SIG-M5 treated with dmso at 0.1 percent for 504 hours (cell line): ENCODE data around the gene TTC33.

Experiments used
- DNase-seq: peaks from one replicate; lab custom pipeline; 2025; ENCODE audit not compliant: unreplicated experiment; lab: John Stamatoyannopoulos, UW

The TTC33 gene

DNA sequence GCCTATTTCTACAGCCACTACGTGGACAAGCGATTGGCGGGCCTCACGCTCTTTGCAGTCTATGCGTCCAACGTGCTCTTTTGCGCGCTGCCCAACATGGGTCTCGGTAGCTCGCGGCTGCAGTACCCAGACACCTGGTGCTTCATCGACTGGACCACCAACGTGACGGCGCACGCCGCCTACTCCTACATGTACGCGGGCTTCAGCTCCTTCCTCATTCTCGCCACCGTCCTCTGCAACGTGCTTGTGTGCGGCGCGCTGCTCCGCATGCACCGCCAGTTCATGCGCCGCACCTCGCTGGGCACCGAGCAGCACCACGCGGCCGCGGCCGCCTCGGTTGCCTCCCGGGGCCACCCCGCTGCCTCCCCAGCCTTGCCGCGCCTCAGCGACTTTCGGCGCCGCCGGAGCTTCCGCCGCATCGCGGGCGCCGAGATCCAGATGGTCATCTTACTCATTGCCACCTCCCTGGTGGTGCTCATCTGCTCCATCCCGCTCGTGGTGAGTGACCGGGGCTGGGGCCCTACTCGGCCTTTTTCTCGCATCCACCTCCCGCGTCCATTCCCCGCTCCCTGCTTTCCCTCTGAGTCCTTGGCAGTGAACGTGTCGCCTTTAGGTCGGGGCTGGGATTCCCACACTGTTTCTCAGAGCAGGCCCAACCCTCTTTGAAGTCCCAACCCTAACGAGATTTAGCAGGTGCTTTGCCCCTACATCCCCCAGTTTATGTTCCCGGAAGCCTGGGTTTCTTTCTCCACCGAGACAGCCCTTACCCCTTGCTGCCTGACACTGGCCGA lies 74.2 kb downstream of the TTC33 start:
- peak; percentile 80 for DNase-seq

- peak; percentile 37 for DNase-seq
These were observed 74.9 kb downstream of the TTC33 start for GRCh38 chr5:40680741-40681362.

GRCh38 chr5:40679913-40680681 lies 75.7 kb downstream of the TTC33 start, which contains the start of gene PTGER4:
PTGER4 (plus strand) TSS chr5:40679915; CDS start chr5:40680994, 1,079 bp downstream.
- peak; percentile 37 for DNase-seq

GRCh38 chr5:40679148-40679912 lies 76.4 kb downstream of the TTC33 start:
- DNase-seq: peak; percentile 89

- no peak for DNase-seq
These were observed 77.2 kb downstream of the TTC33 start for GRCh38 chr5:40678460-40679147.

DNA sequence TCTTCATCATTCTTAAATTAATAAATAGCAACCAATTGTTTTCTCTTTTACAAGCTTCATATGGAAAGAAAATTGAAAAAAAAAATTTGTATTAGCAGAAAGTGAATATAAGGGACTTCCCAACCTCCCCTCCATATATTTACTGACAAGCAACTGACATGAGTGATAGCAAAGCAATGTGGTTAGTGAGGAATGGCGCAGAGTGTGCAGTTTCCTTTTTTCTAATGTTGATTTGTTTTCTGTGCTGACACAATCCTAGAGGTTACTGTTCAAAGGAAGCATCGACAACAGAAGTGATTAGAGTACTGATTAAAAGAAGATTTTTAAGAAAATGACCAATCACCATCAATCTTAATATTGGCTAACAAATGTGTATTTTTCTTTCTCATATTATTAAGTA lies 77.7 kb downstream of the TTC33 start:
- DNase-seq: peak; percentile 40

DNA sequence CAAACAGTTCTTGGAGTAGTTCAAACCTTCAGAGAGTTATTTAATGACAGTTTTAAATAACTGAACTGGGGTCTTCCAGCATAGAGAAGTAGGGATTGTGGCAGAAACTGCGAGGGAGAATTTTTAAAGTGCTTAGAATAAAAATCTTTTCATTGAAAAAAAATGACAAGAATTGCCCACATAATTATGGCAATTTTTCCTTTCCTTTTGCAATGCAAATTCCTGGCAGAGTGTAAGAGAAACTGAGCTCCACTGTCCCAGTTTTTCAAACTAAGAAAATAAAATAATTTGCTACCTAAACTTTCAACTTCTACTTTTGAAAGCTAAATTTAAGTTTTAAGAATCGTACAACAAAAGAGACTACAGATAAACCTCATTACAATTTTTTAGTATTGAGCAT lies 78.3 kb downstream of the TTC33 start:
- no peak for DNase-seq

DNA sequence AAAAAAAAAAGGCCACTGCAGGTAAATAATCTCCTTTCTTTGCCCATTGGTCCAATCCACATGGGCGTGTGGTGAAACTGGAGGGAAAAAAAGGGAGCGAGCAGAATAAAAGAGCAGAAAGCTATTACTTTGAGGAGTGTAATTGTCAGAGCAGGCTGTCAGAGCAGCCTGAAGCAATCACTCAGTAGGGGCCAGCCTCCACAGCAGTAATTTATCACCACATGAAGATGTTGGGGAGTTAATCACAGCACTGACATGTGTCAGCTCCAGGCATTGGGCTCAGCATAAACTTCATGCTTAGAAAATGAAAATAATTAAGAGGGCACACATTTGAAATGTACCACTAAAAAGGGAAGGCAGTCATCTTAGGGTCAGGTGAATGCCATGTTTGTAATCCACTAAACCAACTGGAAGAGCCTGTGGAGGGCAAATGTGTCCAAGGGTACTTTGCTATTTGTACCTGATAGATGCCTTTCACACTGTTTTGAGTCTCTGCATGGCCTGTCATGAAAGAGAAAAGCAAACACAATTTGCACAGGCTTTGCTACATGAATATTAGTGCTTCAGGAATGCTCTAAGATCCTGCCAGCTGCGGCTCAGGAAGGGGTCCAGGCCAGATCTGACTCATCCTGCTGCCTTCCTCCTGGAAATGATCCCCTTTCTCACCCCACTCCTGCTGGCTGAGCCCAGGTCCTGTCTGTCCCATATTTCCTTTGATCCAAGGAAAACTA lies 79.0 kb downstream of the TTC33 start:
- DNase-seq: no peak

GRCh38 chr5:40675396-40676133 lies 80.2 kb downstream of the TTC33 start:
- no peak for DNase-seq

DNA sequence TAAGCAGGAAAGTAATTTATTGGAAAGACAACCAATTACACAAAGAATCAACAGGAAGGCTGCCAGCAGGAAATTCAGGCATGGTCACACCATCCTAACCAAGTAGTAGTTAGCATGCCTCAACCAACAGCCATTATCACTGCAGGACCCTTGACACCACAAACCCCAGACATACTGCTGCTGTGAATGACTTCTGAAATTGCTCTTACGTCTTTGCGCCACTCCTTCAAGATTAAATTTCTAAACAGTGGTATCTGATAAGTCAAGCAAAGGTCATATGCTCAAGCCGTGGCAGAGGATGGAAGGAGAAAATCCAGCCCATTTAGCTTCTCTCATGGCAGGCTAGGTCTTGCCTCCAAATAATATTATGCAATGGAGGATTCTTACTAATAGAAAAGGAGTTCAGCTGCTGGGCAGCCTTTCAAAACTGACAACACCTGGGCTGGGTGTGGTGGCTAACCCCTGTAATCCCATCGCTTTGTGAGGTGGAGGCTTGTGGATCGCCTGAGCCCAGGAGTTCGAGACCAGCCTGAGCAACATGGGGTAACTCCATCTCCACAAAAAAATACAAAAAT lies 81.0 kb downstream of the TTC33 start:
- DNase-seq: no peak

DNA sequence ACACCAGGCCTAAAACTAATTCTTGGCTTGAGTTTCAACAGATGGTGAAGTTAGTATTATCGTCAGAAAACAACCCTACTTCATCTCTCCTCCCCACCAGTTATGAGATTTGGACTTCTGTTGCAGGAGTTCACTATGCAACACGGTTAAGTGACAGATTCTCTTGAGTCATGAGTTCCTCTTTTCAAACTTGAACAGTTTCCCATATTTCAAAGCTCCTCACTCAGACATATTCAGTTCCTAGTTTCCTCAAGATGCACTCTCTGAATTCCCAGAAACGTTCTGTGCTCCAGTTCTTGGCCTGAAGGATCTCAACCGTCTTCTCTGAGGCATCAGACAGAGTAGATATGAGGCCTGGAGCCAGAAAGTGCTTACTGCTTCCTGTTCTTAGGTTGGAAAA lies 83.3 kb downstream of the TTC33 start:
- DNase-seq: peak; percentile 89

- DNase-seq: peak; percentile 79
These were observed 86.0 kb downstream of the TTC33 start for GRCh38 chr5:40669606-40670390.

DNA sequence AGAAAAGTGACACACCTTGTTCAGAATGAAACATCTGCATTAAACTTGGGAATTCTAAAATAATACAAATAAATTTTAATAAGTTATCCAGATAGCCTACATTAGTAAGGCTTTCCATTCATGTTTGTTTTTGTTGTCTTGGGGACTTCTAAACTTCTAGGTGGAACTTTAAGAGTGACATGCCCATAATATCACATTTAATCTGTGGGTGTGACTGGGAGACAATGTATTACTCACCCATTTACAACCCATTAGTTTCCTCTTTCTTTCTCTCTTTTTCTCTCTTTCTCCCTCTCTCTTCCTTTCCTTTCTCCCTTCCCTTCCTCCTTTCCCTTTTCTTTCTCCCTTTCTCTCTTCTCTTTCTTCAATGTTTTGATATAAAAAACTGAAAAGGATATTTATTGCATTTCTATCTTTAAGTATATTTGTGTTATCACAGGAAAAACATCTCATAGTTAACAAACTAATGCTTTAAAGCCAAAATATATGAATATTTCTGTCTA lies 88.5 kb downstream of the TTC33 start:
- no peak for DNase-seq

DNA sequence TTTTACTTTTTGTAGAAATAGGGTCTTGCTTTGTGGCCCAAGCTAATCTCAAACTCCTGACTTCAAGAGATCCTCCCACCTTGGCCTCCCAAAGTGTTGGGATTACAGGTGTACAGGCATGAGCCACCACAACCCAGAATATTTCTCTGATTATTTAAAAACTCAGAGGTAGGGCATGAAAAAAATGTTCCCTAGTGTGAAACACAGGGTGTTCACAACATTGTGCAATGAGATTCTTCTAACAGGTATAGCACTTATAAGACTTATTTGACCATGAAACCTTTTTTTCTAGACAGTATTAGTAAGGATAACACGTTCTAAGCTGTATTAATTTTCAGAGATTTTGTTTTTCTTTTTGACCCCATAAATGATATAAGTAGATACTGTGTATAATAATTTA lies 89.1 kb downstream of the TTC33 start:
- no peak for DNase-seq

DNA sequence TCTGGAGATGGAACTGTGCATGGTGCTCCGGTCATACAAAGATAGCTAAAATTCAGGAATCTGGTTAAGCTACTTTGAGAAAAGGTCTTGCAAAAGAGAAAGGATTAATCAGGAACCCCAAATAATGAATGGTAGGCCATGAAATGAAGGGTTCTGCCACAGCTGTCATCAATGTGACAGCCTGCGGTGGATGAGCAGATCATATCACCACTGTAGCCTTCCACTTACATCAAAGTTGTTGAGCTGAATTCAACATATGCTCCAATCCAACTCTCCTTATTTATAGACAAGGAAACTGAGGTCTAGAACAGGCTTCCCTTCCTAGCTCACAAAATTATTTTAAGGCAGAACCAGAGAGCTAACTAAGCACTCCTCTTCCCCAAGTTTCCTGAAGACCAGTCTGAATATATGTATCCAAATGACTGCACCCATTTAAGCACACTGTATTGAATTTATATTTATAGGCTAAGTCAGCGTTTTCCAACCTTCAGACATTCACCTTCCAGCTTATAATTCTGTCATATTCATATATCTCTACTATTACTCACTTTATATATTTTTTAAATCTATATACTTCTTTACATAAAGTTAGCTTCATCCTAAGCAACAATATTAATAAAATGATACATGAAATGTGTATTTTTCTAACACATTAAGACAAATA lies 90.0 kb downstream of the TTC33 start:
- no peak for DNase-seq

DNA sequence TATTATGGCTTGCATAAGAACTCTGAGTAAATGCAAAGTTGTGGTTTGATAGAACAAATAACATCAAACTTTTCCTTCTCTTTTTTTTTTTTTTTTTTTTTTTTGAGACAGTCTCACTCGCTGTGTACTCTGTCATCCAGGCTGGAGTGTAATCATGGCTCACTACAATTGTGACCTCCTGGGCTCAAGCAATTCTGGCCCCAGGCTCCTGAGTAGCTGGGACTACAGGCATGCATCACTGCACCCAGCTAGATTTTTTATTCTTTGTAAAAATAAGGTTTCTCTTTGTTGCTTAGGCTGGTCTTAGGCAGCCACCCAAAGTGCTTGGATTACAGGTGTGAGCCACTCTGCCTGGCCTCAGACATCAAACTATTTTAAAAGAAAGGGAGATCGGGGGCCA lies 95.0 kb downstream of the TTC33 start:
- DNase-seq: no peak

GRCh38 chr5:40656766-40657165 lies 99.0 kb downstream of the TTC33 start:
- no peak for DNase-seq
